T follicular helper cell (primary cell): ENCODE measurements around the gene ZNF426.

Source experiments
- DNase-seq: peaks from one replicate; pipeline ENCODE4 v3.0.0-alpha.2; 2020; ENCODE audit warnings: low read depth

The ZNF426 gene

GRCh38 chr19:9498183-9498902 is 40.1 kb downstream of the ZNF426 start, which contains the start of gene ZNF560:
TSS of gene ZNF560 (minus strand) at chr19:9498616. CDS start at chr19:9475313, 23,303 bp downstream.
- DNase-seq: no peak

GRCh38 chr19:9494096-9494495 is 44.3 kb downstream of the ZNF426 start:
- no peak for DNase-seq

GRCh38 chr19:9487016-9487415 is 51.4 kb downstream of the ZNF426 start:
- DNase-seq: no peak

GRCh38 chr19:9485140-9485539 is 53.3 kb downstream of the ZNF426 start:
- no peak for DNase-seq

GRCh38 chr19:9474975-9475374 is 63.5 kb downstream of the ZNF426 start:
- no peak for DNase-seq
